ENCODE measurements around the gene SYNPO2. TPM values are rescaled to one million over a fixed set of nuclear protein-coding genes. Genes with fewer than 3 reads are reported as not detected.
A peak's percentile ranks its signal among the peaks of the same experiment; 100 is the strongest.

Gene SYNPO2
- total and polyA plus RNA-seq, 3 donors from 2014 or later, result 29.1 to 53.4 (median 44.3) TPM

- H3K36me3 ChIP-seq (ENCODE audit: low read depth, missing control alignments), result no peaks in the 10 kb centered on the region
- peak overlapping the region; percentile 59 to 84 for H3K27ac ChIP-seq
- peak; percentile 69 for DNase-seq
- intact Hi-C loops (cut with DNase I; ENCODE audit: low total_unique reads), result no loop called here
- TF ChIP-seq CTCF (IDR thresholded peaks at IDR 0.05) (no peak), POLR2A (IDR thresholded peaks at IDR 0.05) (no peak)
- no peaks in the 10 kb centered on the region for H3K9me3 ChIP-seq
- peaks cover 22% of the 10 kb centered on the region for H3K4me1 ChIP-seq
- H3K27me3 ChIP-seq, result no peaks in the 10 kb centered on the region
- 27 to 40% methylated on average over 4 of the region's 4 CpGs for WGBS, 2 donors
- no peak overlapping the region for H3K4me3 ChIP-seq
These were observed 16.9 kb downstream of the SYNPO2 start for GRCh38 chr4:118905566-118905965.

- WGBS, 2 donors, result 43 to 51% methylated on average over 8 of the region's 8 CpGs
- H3K9me3 ChIP-seq, result no peaks in the 10 kb centered on the region
- no peaks in the 10 kb centered on the region for H3K27me3 ChIP-seq
- peak; percentile 45 for DNase-seq
- no peak overlapping the region for H3K4me3 ChIP-seq
- TF ChIP-seq POLR2A (IDR thresholded peaks at IDR 0.05), result no peak
- intact Hi-C loops (cut with DNase I; ENCODE audit: low total_unique reads), result no loop called here
- no peaks in the 10 kb centered on the region for H3K36me3 ChIP-seq (ENCODE audit: low read depth, missing control alignments)
- peaks cover 22% of the 10 kb centered on the region for H3K4me1 ChIP-seq
- H3K27ac ChIP-seq, result peak overlapping the region in 1 of 2 donors; percentile 56
These were observed 20.7 kb downstream of the SYNPO2 start for GRCh38 chr4:118909173-118909956.

GRCh38 chr4:118910221-118910620 lies 21.6 kb downstream of the SYNPO2 start:
- TF ChIP-seq POLR2A (IDR thresholded peaks at IDR 0.05) (no peak), CTCF (IDR thresholded peaks at IDR 0.05) (no peak)
- H3K4me3 ChIP-seq, result no peak overlapping the region
- intact Hi-C loops (cut with DNase I; ENCODE audit: low total_unique reads), result no loop called here
- no peak for DNase-seq
- H3K27me3 ChIP-seq, result no peaks in the 10 kb centered on the region
- H3K27ac ChIP-seq, result peak overlapping the region in 1 of 2 donors; percentile 56
- H3K36me3 ChIP-seq (ENCODE audit: low read depth, missing control alignments), result no peaks in the 10 kb centered on the region
- no peaks in the 10 kb centered on the region for H3K9me3 ChIP-seq
- peaks cover 14% of the 10 kb centered on the region for H3K4me1 ChIP-seq
- WGBS, 2 donors, result 42 to 50% methylated on average over 3 of the region's 3 CpGs

GRCh38 chr4:118911238-118911703 lies 22.6 kb downstream of the SYNPO2 start:
- Histone ChIP-seq H3K36me3 (ENCODE audit: low read depth, missing control alignments) (no peaks in the 10 kb centered on the region), H3K27ac (peak overlapping the region in 1 of 2 donors; percentile 19), H3K27me3 (no peaks in the 10 kb centered on the region), H3K9me3 (no peaks in the 10 kb centered on the region), H3K4me3 (no peak overlapping the region), H3K4me1 (peaks cover 7% of the 10 kb centered on the region)
- 53% methylated on average over 3 of the region's 3 CpGs for WGBS, 2 donors
- TF ChIP-seq POLR2A (IDR thresholded peaks at IDR 0.05) (no peak), CTCF (IDR thresholded peaks at IDR 0.05) (no peak)
- DNase-seq, result no peak
- intact Hi-C loops (cut with DNase I; ENCODE audit: low total_unique reads), result no loop called here

DNA sequence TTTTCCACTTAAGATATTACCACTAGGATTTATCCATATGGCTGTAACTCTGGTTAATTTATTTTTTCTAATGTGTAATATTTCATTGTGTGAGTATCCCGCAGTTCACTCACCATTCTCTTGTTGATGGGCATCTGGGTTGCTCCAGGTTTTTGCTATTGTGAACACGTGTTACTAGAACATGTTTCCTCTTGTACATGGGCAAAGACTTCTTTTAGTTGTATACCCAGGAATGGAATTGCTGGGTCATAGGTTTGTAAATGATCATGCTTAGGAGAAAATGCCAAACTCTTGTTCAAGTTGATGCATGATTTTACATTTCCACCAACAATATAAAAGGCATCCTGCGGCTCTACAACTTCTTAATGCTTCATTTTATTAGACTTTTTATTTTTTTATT lies 26.8 kb downstream of the SYNPO2 start:
- H3K9me3 ChIP-seq, result no peaks in the 10 kb centered on the region
- no peaks in the 10 kb centered on the region for H3K27me3 ChIP-seq
- H3K27ac ChIP-seq, result no peak overlapping the region
- DNase-seq, result no peak
- no peak overlapping the region for H3K4me3 ChIP-seq
- TF ChIP-seq POLR2A (IDR thresholded peaks at IDR 0.05) (no peak), CTCF (IDR thresholded peaks at IDR 0.05) (no peak)
- no peaks in the 10 kb centered on the region for H3K36me3 ChIP-seq (ENCODE audit: low read depth, missing control alignments)
- WGBS, 2 donors, result 97 to 98% methylated on average over 3 of the region's 3 CpGs
- H3K4me1 ChIP-seq, result peaks cover 30% of the 10 kb centered on the region
- intact Hi-C loops (cut with DNase I; ENCODE audit: low total_unique reads), result no loop called here

Measured in testis (tissue), 3 donors.